HepG2 (cell line): ENCODE results near the gene UNC5C. TPM values are rescaled to one million over a fixed set of nuclear protein-coding genes. Genes with fewer than 3 reads are reported as not detected.

ENCODE experiments used
- ATAC-seq: fragments of 200-7000 bp; cut with Tn5 transposase; 3 replicates; pipeline ENCODE4 v1.9.1; 2020; ENCODE audit warnings: mild to moderate bottlenecking, moderate library complexity
- BruUV-seq: library from RNA; stranded (reverse); fragments of 400-500 nt; replicated peaks from 2 replicates; lab custom pipeline; 2021; lab: Mats Ljungman, UMichigan
- CTCF ChIA-PET: fragments of 300-600 bp; formaldehyde crosslinking; extraction: SDS; loops from one replicate; lab custom pipeline; 2021; ENCODE audit warnings: low total read pairs, inconsistent platforms, low intra/inter-chr PET ratio; lab: Yijun Ruan, JAX
- POLR2A ChIA-PET: fragments of 350-600 bp; sonication (Branson Sonifier 250); formaldehyde crosslinking; loops from one replicate; lab custom pipeline; 2020; ENCODE audit warnings: antibody characterized with exemption, inconsistent platforms; lab: Yijun Ruan, JAX
- DNase-seq: peaks from one replicate; pipeline ENCODE4 v3.0.0-alpha.2; 2015; ENCODE audit warnings: low spot score
- FAIRE-seq: peaks from 3 replicates; lab custom pipeline; 2011; peaks lifted over from hg19 to GRCh38; lab: Jason Lieb, UNC
- H2AFZ ChIP-seq: one replicate; pipeline ENCODE4 v1.6.1; 2011; ENCODE audit warnings: low read length, inconsistent platforms
- H3K27ac ChIP-seq: fragments of 300-600 bp; 3 replicates; pipeline ENCODE4 v1.8.0; 2011; ENCODE audit warnings: mixed run types, mild to moderate bottlenecking, mixed read lengths, low read length, inconsistent platforms; ENCODE audit not compliant: insufficient read depth; ENCODE audit errors: extremely low read length
- H3K27me3 ChIP-seq, 2 experiments: fragments of 200-600 bp in 1 of 2; 2 replicates in 1 of 2; 3 replicates in 1 of 2; pipeline versions ENCODE4 v1.6.0 to v1.8.0; 2011; ENCODE audit warnings: low read length in 2 of 2, mild to moderate bottlenecking in 2 of 2, moderate library complexity in 2 of 2, inconsistent platforms in 1 of 2; ENCODE audit not compliant: insufficient read depth in 2 of 2, control insufficient read depth in 1 of 2
- H3K36me3 ChIP-seq, 2 experiments: fragments of 200-600 bp in 1 of 2; replicated peaks in 1 of 2; 2 replicates in 1 of 2; 3 replicates in 1 of 2; pipeline versions ENCODE4 v1.5.1 to v1.8.0; 2011; ENCODE audit warnings: low read length in 2 of 2, inconsistent platforms in 1 of 2; ENCODE audit not compliant: insufficient read depth in 2 of 2, control insufficient read depth in 1 of 2
- H3K4me1 ChIP-seq: 2 replicates; pipeline ENCODE4 v1.5.1; 2012; ENCODE audit warnings: low read length, inconsistent platforms; ENCODE audit not compliant: insufficient read depth
- H3K4me2 ChIP-seq: 2 replicates; pipeline ENCODE4 v1.6.0; 2011; ENCODE audit warnings: low read depth, low read length, inconsistent platforms
- H3K4me3 ChIP-seq, 3 experiments: fragments of 200-600 bp in 1 of 3; sonication (generic), shearing (Covaris generic) in 1 of 3; replicated peaks in 1 of 3; 2 replicates each; pipeline ENCODE4 v1.5.1; 2011 to 2016; ENCODE audit warnings: low read length in 3 of 3, inconsistent platforms in 2 of 3, low read depth in 2 of 3, mild to moderate bottlenecking in 2 of 3, control low read depth in 1 of 3, mixed read lengths in 1 of 3; ENCODE audit not compliant: insufficient read depth in 1 of 3
- H3K79me2 ChIP-seq: one replicate; pipeline ENCODE4 v1.6.1; 2011; ENCODE audit warnings: low read length, inconsistent platforms; ENCODE audit not compliant: insufficient read depth
- H3K9ac ChIP-seq: 2 replicates; pipeline ENCODE4 v1.6.0; 2011; ENCODE audit warnings: mild to moderate bottlenecking, low read depth, low read length, inconsistent platforms; ENCODE audit not compliant: insufficient read depth
- H3K9me3 ChIP-seq: 2 replicates; pipeline ENCODE4 v1.5.1; 2012; ENCODE audit warnings: mild to moderate bottlenecking, low read length
- H4K20me1 ChIP-seq: 2 replicates; pipeline ENCODE4 v1.6.0; 2011; ENCODE audit warnings: inconsistent platforms, mild to moderate bottlenecking, low read length, moderate library complexity; ENCODE audit not compliant: insufficient read depth
- CREB1 ChIP-seq, 2 experiments: fragments of 450-650 bp in 1 of 2; IDR thresholded peaks; 2 replicates each; pipeline ENCODE4 v1.6.1; 2016 to 2017; ENCODE audit warnings: control low read depth in 1 of 2, mild to moderate bottlenecking in 1 of 2, missing compliant biosample characterization in 1 of 2, missing genetic modification characterization in 1 of 2
- HOXA5 ChIP-seq: sonication (generic); formaldehyde crosslinking; IDR thresholded peaks from 2 replicates; pipeline ENCODE4 v1.4.0; 2020; ENCODE audit warnings: missing genetic modification reagents
- ISX ChIP-seq: sonication (generic); formaldehyde crosslinking; conservative IDR thresholded peaks from 2 replicates; pipeline ENCODE4 v1.5.0; 2020; ENCODE audit warnings: missing genetic modification reagents
- MAFF ChIP-seq: IDR thresholded peaks from 2 replicates; pipeline ENCODE4 v1.6.1; 2011; ENCODE audit warnings: low read depth, low read length, improper control_type of control experiment
- ZNF225 ChIP-seq: sonication (generic); formaldehyde crosslinking; IDR thresholded peaks from 2 replicates; pipeline ENCODE4 v1.4.0; 2020; ENCODE audit warnings: mild to moderate bottlenecking, missing genetic modification reagents
- ZNF687 ChIP-seq: sonication (generic); formaldehyde crosslinking; IDR thresholded peaks from 2 replicates; pipeline ENCODE4 v1.5.1; 2020; ENCODE audit warnings: mild to moderate bottlenecking, missing genetic modification reagents, moderate library complexity
- WGBS: methylation state at CpG from one replicate; pipeline ENCODE4 v1.1.6; 2017; ENCODE audit warnings: low lambda C conversion rate; 5-methylcytosine and 5-hydroxymethylcytosine counted together
- in situ Hi-C: cut with HindIII; loops from 2 replicates; pipeline ENCODE4 v1.10.0; 2017; ENCODE audit warnings: low pct_unique_long_range_greater_than_20kb; ENCODE audit not compliant: extremely low pct_ligation_motif_present
- intact Hi-C: fragments of 100-400 bp; cut with micrococcal nuclease; formaldehyde crosslinking; loops from one replicate; pipeline ENCODE4 v1.10.0; 2022; ENCODE audit not compliant: unreplicated experiment
- polyA plus RNA-seq, 8 experiments: library from polyadenylated mRNA; depleted of rRNA in 3 of 8; stranded (reverse) in 7 of 8; unstranded in 1 of 8; fragments of >200 nt; fragmentation: Illumina TruSeq in 4 of 8; extraction: Trizol in 4 of 8; gene quantifications; 2 replicates each; pipeline versions ENCODE4 v1.2.1 to v1.2.3, GENCODE V29; 2011 to 2016; ENCODE audit warnings: low read depth in 4 of 8, missing spikeins in 1 of 8, mixed read lengths in 1 of 8; ENCODE audit not compliant: insufficient read depth in 1 of 8
- total RNA-seq, 5 experiments: library from RNA; depleted of rRNA; stranded (reverse); fragments of >200 nt; fragmentation: Illumina TruSeq; extraction: Trizol; gene quantifications; 2 replicates each; pipeline ENCODE4 v1.2.3, GENCODE V29; 2016; ENCODE audit warnings: low read depth in 1 of 5
- TF ChIP-seq, protein P1 (sequence below): sonication (generic); formaldehyde crosslinking; IDR thresholded peaks from 2 replicates; pipeline ENCODE4 v1.5.0; 2020; ENCODE audit warnings: missing genetic modification reagents
- TF ChIP-seq, protein P2 (sequence below): sonication (generic); formaldehyde crosslinking; IDR thresholded peaks from 2 replicates; pipeline ENCODE4 v1.8.1; 2023; ENCODE audit warnings: mild to moderate bottlenecking, inconsistent platforms, moderate library complexity, missing genetic modification reagents, borderline replicate concordance
- TF ChIP-seq, protein P3 (sequence below): IDR thresholded peaks from 2 replicates; pipeline ENCODE4 v1.6.1; 2016; ENCODE audit warnings: low read depth, missing genetic modification reagents, missing compliant biosample characterization
- TF ChIP-seq, protein P4 (sequence below): sonication (generic); formaldehyde crosslinking; IDR thresholded peaks from 2 replicates; pipeline ENCODE4 v1.5.1; 2020; ENCODE audit warnings: missing genetic modification reagents, mild to moderate bottlenecking, borderline replicate concordance

Gene UNC5C
- total and polyA plus RNA-seq, 2 of the 13 experiments (the other 11 are each of a cell fraction or from before 2014, with no cell fraction given): not detected

DNA sequence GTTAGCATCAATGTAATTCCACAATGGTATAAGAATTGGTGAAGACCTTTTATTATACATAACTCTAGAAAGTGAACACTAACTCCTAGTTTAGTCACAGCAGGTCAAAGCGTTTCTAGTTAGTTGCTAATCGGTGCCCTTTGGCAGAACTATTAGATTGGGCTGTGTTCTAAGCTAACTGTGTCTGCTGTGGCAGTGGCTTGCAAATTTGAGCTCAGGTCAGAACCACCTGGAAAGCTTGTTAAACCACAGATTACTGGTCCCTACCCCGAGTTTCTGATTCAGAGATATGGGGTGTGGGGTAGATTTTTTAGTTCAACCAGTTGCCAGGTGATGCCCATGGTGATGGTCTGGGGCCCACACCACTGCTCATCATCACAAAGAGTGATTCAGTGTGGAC lies 332.1 kb downstream of the UNC5C start:
- H4K20me1 ChIP-seq: no peaks in the 10 kb centered on the region
- no peak for FAIRE-seq
- in situ Hi-C loops (no loop called here), intact Hi-C loops (no loop called here)
- H3K27ac ChIP-seq: no peak overlapping the region
- H3K4me2 ChIP-seq: no peak overlapping the region
- ChIA-PET POLR2A (no interaction called here), CTCF (no interaction called here)
- BruUV-seq: no TSS peak
- no peak for ATAC-seq
- no peaks in the 10 kb centered on the region for H3K36me3 ChIP-seq
- H3K9me3 ChIP-seq: no peaks in the 10 kb centered on the region
- no peaks in the 10 kb centered on the region for H3K79me2 ChIP-seq
- H3K9ac ChIP-seq: no peak overlapping the region
- 25% methylated on average over 3 of the region's 3 CpGs for WGBS
- DNase-seq: no peak
- peaks cover 0 to 33% of the 10 kb centered on the region in 2 experiments; a peak in 3 of 5 replicates for H3K27me3 ChIP-seq
- TF ChIP-seq ZNF687 (no peak), CREB1 (IDR thresholded peaks at IDR 0.05) (no peak), CREB1 (CRISPR knock-in tag; IDR thresholded peaks at IDR 0.05) (no peak), HOXA5 (no peak), MAFF (no peak), ISX (CRISPR knock-in tag) (no peak), ZNF225 (CRISPR knock-in tag) (no peak)
- TF ChIP-seq, protein P1, sequence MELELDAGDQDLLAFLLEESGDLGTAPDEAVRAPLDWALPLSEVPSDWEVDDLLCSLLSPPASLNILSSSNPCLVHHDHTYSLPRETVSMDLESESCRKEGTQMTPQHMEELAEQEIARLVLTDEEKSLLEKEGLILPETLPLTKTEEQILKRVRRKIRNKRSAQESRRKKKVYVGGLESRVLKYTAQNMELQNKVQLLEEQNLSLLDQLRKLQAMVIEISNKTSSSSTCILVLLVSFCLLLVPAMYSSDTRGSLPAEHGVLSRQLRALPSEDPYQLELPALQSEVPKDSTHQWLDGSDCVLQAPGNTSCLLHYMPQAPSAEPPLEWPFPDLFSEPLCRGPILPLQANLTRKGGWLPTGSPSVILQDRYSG (CRISPR knock-in tag): no peak
- TF ChIP-seq, protein P2, sequence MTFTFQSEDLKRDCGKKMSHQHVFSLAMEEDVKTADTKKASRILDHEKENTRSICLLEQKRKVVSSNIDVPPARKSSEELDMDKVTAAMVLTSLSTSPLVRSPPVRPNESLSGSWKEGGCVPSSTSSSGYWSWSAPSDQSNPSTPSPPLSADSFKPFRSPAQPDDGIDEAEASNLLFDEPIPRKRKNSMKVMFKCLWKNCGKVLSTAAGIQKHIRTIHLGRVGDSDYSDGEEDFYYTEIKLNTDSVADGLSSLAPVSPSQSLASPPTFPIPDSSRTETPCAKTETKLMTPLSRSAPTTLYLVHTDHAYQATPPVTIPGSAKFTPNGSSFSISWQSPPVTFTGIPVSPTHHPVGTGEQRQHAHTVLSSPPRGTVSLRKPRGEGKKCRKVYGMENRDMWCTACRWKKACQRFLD: no peak
- TF ChIP-seq, protein P3, sequence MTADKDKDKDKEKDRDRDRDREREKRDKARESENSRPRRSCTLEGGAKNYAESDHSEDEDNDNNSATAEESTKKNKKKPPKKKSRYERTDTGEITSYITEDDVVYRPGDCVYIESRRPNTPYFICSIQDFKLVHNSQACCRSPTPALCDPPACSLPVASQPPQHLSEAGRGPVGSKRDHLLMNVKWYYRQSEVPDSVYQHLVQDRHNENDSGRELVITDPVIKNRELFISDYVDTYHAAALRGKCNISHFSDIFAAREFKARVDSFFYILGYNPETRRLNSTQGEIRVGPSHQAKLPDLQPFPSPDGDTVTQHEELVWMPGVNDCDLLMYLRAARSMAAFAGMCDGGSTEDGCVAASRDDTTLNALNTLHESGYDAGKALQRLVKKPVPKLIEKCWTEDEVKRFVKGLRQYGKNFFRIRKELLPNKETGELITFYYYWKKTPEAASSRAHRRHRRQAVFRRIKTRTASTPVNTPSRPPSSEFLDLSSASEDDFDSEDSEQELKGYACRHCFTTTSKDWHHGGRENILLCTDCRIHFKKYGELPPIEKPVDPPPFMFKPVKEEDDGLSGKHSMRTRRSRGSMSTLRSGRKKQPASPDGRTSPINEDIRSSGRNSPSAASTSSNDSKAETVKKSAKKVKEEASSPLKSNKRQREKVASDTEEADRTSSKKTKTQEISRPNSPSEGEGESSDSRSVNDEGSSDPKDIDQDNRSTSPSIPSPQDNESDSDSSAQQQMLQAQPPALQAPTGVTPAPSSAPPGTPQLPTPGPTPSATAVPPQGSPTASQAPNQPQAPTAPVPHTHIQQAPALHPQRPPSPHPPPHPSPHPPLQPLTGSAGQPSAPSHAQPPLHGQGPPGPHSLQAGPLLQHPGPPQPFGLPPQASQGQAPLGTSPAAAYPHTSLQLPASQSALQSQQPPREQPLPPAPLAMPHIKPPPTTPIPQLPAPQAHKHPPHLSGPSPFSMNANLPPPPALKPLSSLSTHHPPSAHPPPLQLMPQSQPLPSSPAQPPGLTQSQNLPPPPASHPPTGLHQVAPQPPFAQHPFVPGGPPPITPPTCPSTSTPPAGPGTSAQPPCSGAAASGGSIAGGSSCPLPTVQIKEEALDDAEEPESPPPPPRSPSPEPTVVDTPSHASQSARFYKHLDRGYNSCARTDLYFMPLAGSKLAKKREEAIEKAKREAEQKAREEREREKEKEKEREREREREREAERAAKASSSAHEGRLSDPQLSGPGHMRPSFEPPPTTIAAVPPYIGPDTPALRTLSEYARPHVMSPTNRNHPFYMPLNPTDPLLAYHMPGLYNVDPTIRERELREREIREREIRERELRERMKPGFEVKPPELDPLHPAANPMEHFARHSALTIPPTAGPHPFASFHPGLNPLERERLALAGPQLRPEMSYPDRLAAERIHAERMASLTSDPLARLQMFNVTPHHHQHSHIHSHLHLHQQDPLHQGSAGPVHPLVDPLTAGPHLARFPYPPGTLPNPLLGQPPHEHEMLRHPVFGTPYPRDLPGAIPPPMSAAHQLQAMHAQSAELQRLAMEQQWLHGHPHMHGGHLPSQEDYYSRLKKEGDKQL (CRISPR knock-in tag): no peak
- TF ChIP-seq, protein P4, sequence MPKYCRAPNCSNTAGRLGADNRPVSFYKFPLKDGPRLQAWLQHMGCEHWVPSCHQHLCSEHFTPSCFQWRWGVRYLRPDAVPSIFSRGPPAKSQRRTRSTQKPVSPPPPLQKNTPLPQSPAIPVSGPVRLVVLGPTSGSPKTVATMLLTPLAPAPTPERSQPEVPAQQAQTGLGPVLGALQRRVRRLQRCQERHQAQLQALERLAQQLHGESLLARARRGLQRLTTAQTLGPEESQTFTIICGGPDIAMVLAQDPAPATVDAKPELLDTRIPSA (CRISPR knock-in tag): no peak
- H3K4me3 ChIP-seq: no peak overlapping the region
- no peak overlapping the region for H2AFZ ChIP-seq
- H3K4me1 ChIP-seq: peaks cover 18% of the 10 kb centered on the region
